Measurements from ENCODE around the gene POLR2E. TPM values are rescaled to one million over a fixed set of nuclear protein-coding genes. Genes with fewer than 3 reads are reported as not detected.
"Not testable (repeated sequence)": the region's sequence is repeated elsewhere in the genome, so short reads cannot be mapped to it uniquely, and the experiment has no call there.

POLR2E gene
- total RNA-seq, 4 donors from 2014 or later, result 81.6 to 136 (median 121) TPM

- 1 to 2% methylated on average over 28 to 36 of the region's 64 CpGs for WGBS, 2 donors
- peak; percentile 66 to 77 for DNase-seq (ENCODE audit: low spot score in 2 of 2)
- peaks cover 0 to 37% (median 7%) of the 10 kb centered on the region in 3 donors for H3K36me3 ChIP-seq
- H3K4me3 ChIP-seq, result peak overlapping the region; percentile 50 to 97 (median 76)
- H3K4me1 ChIP-seq, result peaks cover 0 to 92% (median 45%) of the 10 kb centered on the region in 4 donors
- TF ChIP-seq EP300 (IDR thresholded peaks at IDR 0.05), result peak; percentile 76 to 79
- peak in 1 of 2 donors; percentile 12 for TF ChIP-seq POLR2A (IDR thresholded peaks at IDR 0.05)
- TF ChIP-seq CTCF (IDR thresholded peaks at IDR 0.05), result peak in 2 of 5 experiments; percentile 43 to 44
- H3K9me3 ChIP-seq, result no peaks in the 10 kb centered on the region
- H3K27me3 ChIP-seq, result no peaks in the 10 kb centered on the region
- peak overlapping the region; percentile 62 to 94 (median 92) for H3K27ac ChIP-seq
Measured at GRCh38 chr19:1131718-1132551, 36.8 kb upstream of the POLR2E start.

- Histone ChIP-seq H3K9me3 (no peaks in the 10 kb centered on the region), H3K36me3 (peaks cover 0 to 41% (median 13%) of the 10 kb centered on the region in 3 donors), H3K27me3 (no peaks in the 10 kb centered on the region), H3K4me3 (peak overlapping the region; percentile 50 to 97 (median 76)), H3K4me1 (peaks cover 0 to 91% (median 43%) of the 10 kb centered on the region in 4 donors), H3K27ac (peak overlapping the region; percentile 62 to 94 (median 92))
- no peak for DNase-seq (ENCODE audit: low spot score in 2 of 2)
- WGBS, 2 donors, result 58 to 63% methylated on average over 11 to 22 of the region's 22 CpGs
- TF ChIP-seq EP300 (IDR thresholded peaks at IDR 0.05), result no peak
Measured at GRCh38 chr19:1130771-1131717, 35.9 kb upstream of the POLR2E start.

- TF ChIP-seq CTCF (IDR thresholded peaks at IDR 0.05), result no peak
- TF ChIP-seq EP300 (IDR thresholded peaks at IDR 0.05), result no peak
- TF ChIP-seq POLR2A (IDR thresholded peaks at IDR 0.05), result no peak
- WGBS, 2 donors, result 84 to 90% methylated on average over 8 to 17 of the region's 18 CpGs
- Histone ChIP-seq H3K27ac (peak overlapping the region in 1 of 4 donors; percentile 1), H3K4me1 (peaks cover 0 to 80% (median 39%) of the 10 kb centered on the region in 4 donors), H3K27me3 (no peaks in the 10 kb centered on the region), H3K9me3 (no peaks in the 10 kb centered on the region), H3K36me3 (peaks cover 0 to 50% (median 14%) of the 10 kb centered on the region in 3 donors), H3K4me3 (no peak overlapping the region)
- no peak for DNase-seq (ENCODE audit: low spot score in 2 of 2)
Measured at GRCh38 chr19:1129535-1129934, 34.4 kb upstream of the POLR2E start.

GRCh38 chr19:1129084-1129483 is 33.9 kb upstream of the POLR2E start:
- not testable (repeated sequence) for DNase-seq (ENCODE audit: low spot score in 2 of 2); H3K4me3 ChIP-seq; H3K9me3 ChIP-seq; H3K27me3 ChIP-seq
- Histone ChIP-seq H3K36me3 (peaks cover 0 to 55% (median 19%) of the 10 kb centered on the region in 3 donors), H3K27ac (peak overlapping the region in 1 of 4 donors; percentile 1), H3K4me1 (peaks cover 0 to 75% (median 39%) of the 10 kb centered on the region in 4 donors)
- WGBS, 2 donors, result 90 to 92% methylated on average over 6 to 7 of the region's 7 CpGs

GRCh38 chr19:1128106-1128505 is 32.9 kb upstream of the POLR2E start:
- Histone ChIP-seq H3K4me1 (peaks cover 0 to 75% (median 35%) of the 10 kb centered on the region in 4 donors), H3K36me3 (peaks cover 0 to 64% (median 22%) of the 10 kb centered on the region in 3 donors), H3K27ac (no peak overlapping the region), H3K4me3 (no peak overlapping the region), H3K9me3 (no peaks in the 10 kb centered on the region), H3K27me3 (no peaks in the 10 kb centered on the region)
- WGBS, 2 donors, result 91 to 96% methylated on average over 17 of the region's 17 CpGs
- TF ChIP-seq POLR2A (IDR thresholded peaks at IDR 0.05) (no peak), CTCF (IDR thresholded peaks at IDR 0.05) (no peak), EP300 (IDR thresholded peaks at IDR 0.05) (no peak)
- DNase-seq (ENCODE audit: low spot score in 2 of 2), result no peak
